Endothelial cell of umbilical vein (primary cell): ENCODE data around the gene MYO6. TPM values are rescaled to one million over a fixed set of nuclear protein-coding genes. Genes with fewer than 3 reads are reported as not detected.

Source experiments
- BruUV-seq: library from RNA; stranded (reverse); fragments of 400-500 nt; replicated peaks from 2 replicates; lab custom pipeline; 2021; lab: Mats Ljungman, UMichigan
- CTCF ChIA-PET: fragments of 300-600, 350-600 bp; sonication (Branson Sonifier 250); formaldehyde crosslinking; loops from one replicate; lab custom pipeline; 2021; ENCODE audit warnings: antibody characterized with exemption, inconsistent platforms; lab: Charles Lee
- POLR2A ChIA-PET: fragments of 300-600, 350-600 bp; sonication (Branson Sonifier 250); formaldehyde crosslinking; loops from one replicate; lab custom pipeline; 2021; ENCODE audit warnings: antibody characterized with exemption, inconsistent platforms; lab: Charles Lee
- DNase-seq: peaks from one replicate; pipeline ENCODE4 v3.0.0-alpha.2; 2011; ENCODE audit warnings: low read depth, low spot score
- FAIRE-seq: peaks from 2 replicates; lab custom pipeline; 2011; peaks lifted over from hg19 to GRCh38; lab: Jason Lieb, UNC
- H2AFZ ChIP-seq: 2 replicates; pipeline ENCODE4 v1.6.0; 2012; ENCODE audit warnings: low read depth, low read length, control low read depth, inconsistent platforms
- H3K27ac ChIP-seq: 2 replicates; pipeline ENCODE4 v1.5.1; 2011; ENCODE audit warnings: low read depth, mild to moderate bottlenecking, control low read depth, low read length, moderate library complexity; ENCODE audit not compliant: insufficient read depth
- H3K27me3 ChIP-seq, 2 experiments: 2 replicates each; pipeline versions ENCODE4 v1.6.0 to v1.6.1; 2011; ENCODE audit warnings: low read length in 2 of 2, mixed read lengths in 1 of 2; ENCODE audit not compliant: control insufficient read depth in 2 of 2, insufficient read depth in 2 of 2
- H3K36me3 ChIP-seq, 2 experiments: 2 replicates in 1 of 2; 3 replicates in 1 of 2; pipeline ENCODE4 v1.5.1; 2011; ENCODE audit warnings: low read length in 2 of 2, mild to moderate bottlenecking in 1 of 2, moderate library complexity in 1 of 2; ENCODE audit not compliant: control insufficient read depth in 2 of 2, insufficient read depth in 2 of 2; ENCODE audit errors: extremely low read depth in 1 of 2
- H3K4me1 ChIP-seq: 3 replicates; pipeline ENCODE4 v1.5.1; 2011; ENCODE audit warnings: mild to moderate bottlenecking, low read length; ENCODE audit not compliant: control insufficient read depth, insufficient read depth; ENCODE audit errors: extremely low read depth
- H3K4me2 ChIP-seq: 2 replicates; pipeline ENCODE4 v1.6.1; 2011; ENCODE audit warnings: low read length, control low read depth, mixed read lengths; ENCODE audit not compliant: insufficient read depth
- H3K4me3 ChIP-seq, 3 experiments: fragments of 200-600 bp in 1 of 3; sonication (generic), shearing (Covaris generic) in 1 of 3; replicated peaks in 1 of 3; 2 replicates each; pipeline ENCODE4 v1.5.1; 2011 to 2016; ENCODE audit warnings: control low read depth in 3 of 3, low read length in 3 of 3, mild to moderate bottlenecking in 2 of 3, inconsistent platforms in 1 of 3, low read depth in 1 of 3, moderate library complexity in 1 of 3; ENCODE audit not compliant: insufficient read depth in 1 of 3
- H3K79me2 ChIP-seq: 2 replicates; pipeline ENCODE4 v1.6.0; 2012; ENCODE audit warnings: low read length, inconsistent platforms; ENCODE audit not compliant: control insufficient read depth, insufficient read depth
- H3K9ac ChIP-seq: replicated peaks from 2 replicates; pipeline ENCODE3; 2011; ENCODE audit warnings: low read length, control low read depth; ENCODE audit not compliant: insufficient read depth; ENCODE audit errors: extremely low read depth
- H3K9me1 ChIP-seq: replicated peaks from 3 replicates; pipeline ENCODE4 v1.6.0; 2011; ENCODE audit warnings: mild to moderate bottlenecking, low read length; ENCODE audit not compliant: control insufficient read depth, insufficient read depth; ENCODE audit errors: extremely low read depth
- H3K9me3 ChIP-seq: replicated peaks from 2 replicates; pipeline ENCODE4 v1.5.1; 2012; ENCODE audit warnings: low read length, inconsistent platforms; ENCODE audit not compliant: control insufficient read depth, insufficient read depth
- H4K20me1 ChIP-seq: replicated peaks from 2 replicates; pipeline ENCODE3; 2011; ENCODE audit warnings: mild to moderate bottlenecking, low read length; ENCODE audit not compliant: control insufficient read depth, insufficient read depth; ENCODE audit errors: extremely low read depth
- GATA2 ChIP-seq: IDR thresholded peaks from 2 replicates; pipeline ENCODE4 v1.7.0; 2011; ENCODE audit warnings: low read depth, mild to moderate bottlenecking, moderate library complexity, mixed read lengths, low read length; ENCODE audit not compliant: insufficient read length, insufficient read depth
- JUN ChIP-seq: IDR thresholded peaks from 2 replicates; pipeline ENCODE4 v1.6.1; 2011; ENCODE audit warnings: borderline replicate concordance, low read depth; ENCODE audit not compliant: insufficient read length, insufficient read depth
- MYC ChIP-seq: IDR thresholded peaks from one replicate; pipeline ENCODE4 v1.6.1; 2011; ENCODE audit warnings: mild to moderate bottlenecking, low read depth, low read length
- POLR2A ChIP-seq: IDR thresholded peaks from 2 replicates; pipeline ENCODE4 v1.6.1; 2012; ENCODE audit warnings: low read depth, mild to moderate bottlenecking, control low read depth, low read length
- POLR2AphosphoS5 ChIP-seq: IDR thresholded peaks from 2 replicates; pipeline ENCODE4 v1.6.1; 2012; ENCODE audit warnings: low read depth, mild to moderate bottlenecking, control low read depth, low read length, moderate library complexity; ENCODE audit not compliant: insufficient read depth
- dilution Hi-C: fragments of 300-500 bp; cut with MboI; formaldehyde crosslinking; loops from one replicate; pipeline ENCODE4 v1.15.0; 2019; ENCODE audit warnings: low sequenced_read_pairs; ENCODE audit not compliant: extremely low pct_ligation_motif_present
- intact Hi-C: fragments of 100-400 bp; cut with micrococcal nuclease; formaldehyde crosslinking; loops from one replicate; pipeline ENCODE4 v1.10.0; 2022
- polyA plus RNA-seq, 4 experiments: library from polyadenylated mRNA; depleted of rRNA in 3 of 4; stranded (reverse) in 3 of 4; unstranded in 1 of 4; fragments of >200 nt; gene quantifications; 2 replicates each; pipeline versions ENCODE4 v1.2.1 to v1.2.3, GENCODE V29; 2011 to 2012; ENCODE audit warnings: missing spikeins in 1 of 4
- total RNA-seq: library from RNA; stranded (reverse); gene quantifications from 2 replicates; pipeline ENCODE4 v1.2.3, GENCODE V29; 2021
- TF ChIP-seq, protein P1 (sequence below), 2 donors: IDR thresholded peaks; 1 replicate in 1 of 2; 2 replicates in 1 of 2; pipeline ENCODE4 v1.5.1; 2011; ENCODE audit warnings: low read length in 2 of 2, mild to moderate bottlenecking in 2 of 2, moderate library complexity in 2 of 2, control low read depth in 1 of 2, inconsistent platforms in 1 of 2, low read depth in 1 of 2; ENCODE audit not compliant: insufficient read depth in 1 of 2; ENCODE audit errors: extremely low read depth in 1 of 2
- TF ChIP-seq, protein P2 (sequence below): IDR thresholded peaks from 2 replicates; pipeline ENCODE4 v1.6.1; 2011; ENCODE audit not compliant: insufficient read depth, insufficient read length

Gene MYO6
- total and polyA plus RNA-seq, 2 donors (not counting 3 experiments of a cell fraction or from before 2014, with no cell fraction given): 15.5 to 68.0 TPM

DNA sequence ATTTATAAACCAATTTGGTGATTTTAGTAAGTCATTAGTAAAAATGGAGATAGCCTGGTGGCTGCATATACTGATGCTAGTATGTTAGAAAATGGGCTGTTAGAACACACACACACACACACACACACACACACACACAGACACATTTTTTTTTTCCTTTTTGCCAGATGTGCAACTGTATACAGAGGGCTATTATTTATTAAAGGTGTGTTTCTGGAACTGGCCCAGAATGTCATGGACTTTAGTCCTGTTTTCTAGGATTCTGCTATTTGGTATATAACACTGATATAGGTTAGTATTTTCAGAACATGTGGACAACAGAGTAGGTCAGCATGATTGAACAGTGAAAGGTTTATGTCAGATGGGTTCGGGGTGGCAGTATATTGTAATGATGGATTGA lies 12.4 kb downstream of the MYO6 start:
- ChIA-PET POLR2A (no interaction called here), CTCF (no interaction called here)
- TF ChIP-seq, protein P1, sequence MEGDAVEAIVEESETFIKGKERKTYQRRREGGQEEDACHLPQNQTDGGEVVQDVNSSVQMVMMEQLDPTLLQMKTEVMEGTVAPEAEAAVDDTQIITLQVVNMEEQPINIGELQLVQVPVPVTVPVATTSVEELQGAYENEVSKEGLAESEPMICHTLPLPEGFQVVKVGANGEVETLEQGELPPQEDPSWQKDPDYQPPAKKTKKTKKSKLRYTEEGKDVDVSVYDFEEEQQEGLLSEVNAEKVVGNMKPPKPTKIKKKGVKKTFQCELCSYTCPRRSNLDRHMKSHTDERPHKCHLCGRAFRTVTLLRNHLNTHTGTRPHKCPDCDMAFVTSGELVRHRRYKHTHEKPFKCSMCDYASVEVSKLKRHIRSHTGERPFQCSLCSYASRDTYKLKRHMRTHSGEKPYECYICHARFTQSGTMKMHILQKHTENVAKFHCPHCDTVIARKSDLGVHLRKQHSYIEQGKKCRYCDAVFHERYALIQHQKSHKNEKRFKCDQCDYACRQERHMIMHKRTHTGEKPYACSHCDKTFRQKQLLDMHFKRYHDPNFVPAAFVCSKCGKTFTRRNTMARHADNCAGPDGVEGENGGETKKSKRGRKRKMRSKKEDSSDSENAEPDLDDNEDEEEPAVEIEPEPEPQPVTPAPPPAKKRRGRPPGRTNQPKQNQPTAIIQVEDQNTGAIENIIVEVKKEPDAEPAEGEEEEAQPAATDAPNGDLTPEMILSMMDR (IDR thresholded peaks at IDR 0.05; ENCODE audit: extremely low read depth in 1 of 2, insufficient read depth in 1 of 2, low read depth in 1 of 2, low read length in 2 of 2): no peak
- TF ChIP-seq JUN: no peak
- H3K27ac ChIP-seq: no peak overlapping the region
- no peak overlapping the region for H2AFZ ChIP-seq
- H3K9me1 ChIP-seq: no peaks in the 10 kb centered on the region
- no peak overlapping the region for H3K4me3 ChIP-seq
- no peaks in the 10 kb centered on the region for H3K27me3 ChIP-seq
- dilution Hi-C loops: no loop called here
- no peak overlapping the region for H3K9ac ChIP-seq
- peaks cover 17% of the 10 kb centered on the region for H4K20me1 ChIP-seq
- intact Hi-C loops: no loop called here
- H3K9me3 ChIP-seq: no peaks in the 10 kb centered on the region
- peaks cover 0 to 4% of the 10 kb centered on the region in 2 experiments for H3K36me3 ChIP-seq
- H3K4me1 ChIP-seq: no peaks in the 10 kb centered on the region
- DNase-seq (no peak), FAIRE-seq (no peak)
- no TSS peak for BruUV-seq
- H3K4me2 ChIP-seq: no peak overlapping the region
- peaks cover 47% of the 10 kb centered on the region for H3K79me2 ChIP-seq

GRCh38 chr6:75762063-75762462 lies 13.0 kb downstream of the MYO6 start:
- ChIA-PET CTCF (interaction anchor here (1.0 kb wide), 2 partner anchors 19 to 61 kb away, joined by 3 read pairs; no protein-coding TSS in a partner anchor), POLR2A (no interaction called here)
- intact Hi-C loops: no loop called here
- FAIRE-seq (no peak), DNase-seq (no peak)
- dilution Hi-C loops: no loop called here
- H3K36me3 ChIP-seq: peaks cover 0 to 4% of the 10 kb centered on the region in 2 experiments
- H3K4me3 ChIP-seq: no peak overlapping the region
- no peaks in the 10 kb centered on the region for H3K9me3 ChIP-seq
- H3K27me3 ChIP-seq: no peaks in the 10 kb centered on the region
- no peak overlapping the region for H2AFZ ChIP-seq
- no peaks in the 10 kb centered on the region for H3K9me1 ChIP-seq
- no peaks in the 10 kb centered on the region for H3K4me1 ChIP-seq
- no peak overlapping the region for H3K9ac ChIP-seq
- TF ChIP-seq POLR2AphosphoS5 (no peak), MYC (no peak), POLR2A (no peak), GATA2 (no peak), JUN (no peak)
- TF ChIP-seq, protein P2, sequence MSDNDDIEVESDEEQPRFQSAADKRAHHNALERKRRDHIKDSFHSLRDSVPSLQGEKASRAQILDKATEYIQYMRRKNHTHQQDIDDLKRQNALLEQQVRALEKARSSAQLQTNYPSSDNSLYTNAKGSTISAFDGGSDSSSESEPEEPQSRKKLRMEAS: no peak
- no peak overlapping the region for H3K4me2 ChIP-seq
- H3K79me2 ChIP-seq: peaks cover 45% of the 10 kb centered on the region
- H4K20me1 ChIP-seq: peaks cover 17% of the 10 kb centered on the region
- no peak overlapping the region for H3K27ac ChIP-seq
- no TSS peak for BruUV-seq
